Psoas muscle (tissue), 8 donors: Measurements from ENCODE around the gene VARS2. TPM values are rescaled to one million over a fixed set of nuclear protein-coding genes. Genes with fewer than 3 reads are reported as not detected.

Experiments used
- ATAC-seq, 4 donors: fragments of 200-7000 bp; cut with Tn5 transposase; one replicate each; pipeline ENCODE4 v1.9.1; 2020; ENCODE audit warnings: moderate library complexity in 3 of 4, mild to moderate bottlenecking in 2 of 4
- DNase-seq, 2 donors: peaks; one replicate each; pipeline ENCODE4 v3.0.0-alpha.2; 2020
- H3K27ac ChIP-seq: fragments of 200-600 bp; one replicate; pipeline ENCODE4 v1.8.0; 2022
- H3K27me3 ChIP-seq, 3 donors: fragments of 200-600 bp in 1 of 3; one replicate each; pipeline versions ENCODE4 v1.6.1 to v1.8.0; 2013 to 2022; ENCODE audit warnings: low read length in 2 of 3, mild to moderate bottlenecking in 2 of 3, moderate library complexity in 1 of 3; ENCODE audit not compliant: insufficient read depth in 3 of 3
- H3K36me3 ChIP-seq, 2 donors: fragments of 200-600 bp in 1 of 2; one replicate each; pipeline versions ENCODE4 v1.6.1 to v1.8.0; 2013 to 2022; ENCODE audit warnings: low read depth in 1 of 2, mild to moderate bottlenecking in 1 of 2, moderate library complexity in 1 of 2; ENCODE audit not compliant: insufficient read depth in 1 of 2
- H3K4me1 ChIP-seq: fragments of 200-600 bp; one replicate; pipeline ENCODE4 v1.8.0; 2022
- H3K4me3 ChIP-seq: fragments of 200-600 bp; one replicate; pipeline ENCODE4 v1.8.0; 2022; ENCODE audit warnings: mild to moderate bottlenecking
- H3K9me3 ChIP-seq: fragments of 200-600 bp; one replicate; pipeline ENCODE4 v1.8.0; 2022
- WGBS, 3 donors: extraction: QIAGEN DNeasy Blood & Tissue Kit; methylation state at CpG; one replicate each; pipeline versions ENCODE4 v1.1.6 to v1.1.7; 2013; 5-methylcytosine and 5-hydroxymethylcytosine counted together
- intact Hi-C, 2 donors: fragments of 100-400 bp; cut with DNase I; formaldehyde crosslinking; loops; one replicate each; pipeline versions ENCODE4 v1.11.0 to v1.14.2; 2022
- polyA plus RNA-seq, 3 donors: library from polyadenylated mRNA; stranded (reverse); fragments of 200-250 nt; gene quantifications; one replicate each; pipeline ENCODE4 v1.2.3, GENCODE V29; 2013
- total RNA-seq, 4 donors: library from RNA; stranded (reverse); fragmentation: NEBNext Ultra II Directional in 2 of 4; extraction: Animal tissue kit (Norgen Biotek cat#: 25700) in 2 of 4; gene quantifications; one replicate each; pipeline versions ENCODE4 v1.2.1 to v1.2.4, GENCODE V29; 2021 to 2023
- TF ChIP-seq, protein P1 (sequence below): fragments of 200-600 bp; IDR thresholded peaks from one replicate; pipeline ENCODE4 v1.8.0; 2022; ENCODE audit warnings: antibody characterized with exemption
- donor health status: healthy with polysubstance abuse.
- donor health status: DM: no; HTN: no; CAD: no; lungs with moderate emphysema.
- donor health status: Bipolar disorder and iron deficiency.
- donor health status: healthy.
- donor health status: DM: yes; HTN: yes; CAD: no.
- donor health status: DM: no; HTN: no; CAD: no.
- donor health status: DM: no; HTN: no; CAD: no.
- donor health status: DM: yes; HTN: yes; CAD: no.

VARS2 gene
- total and polyA plus RNA-seq, 7 donors: 11.4 to 36.6 (median 25.8) TPM

DNA sequence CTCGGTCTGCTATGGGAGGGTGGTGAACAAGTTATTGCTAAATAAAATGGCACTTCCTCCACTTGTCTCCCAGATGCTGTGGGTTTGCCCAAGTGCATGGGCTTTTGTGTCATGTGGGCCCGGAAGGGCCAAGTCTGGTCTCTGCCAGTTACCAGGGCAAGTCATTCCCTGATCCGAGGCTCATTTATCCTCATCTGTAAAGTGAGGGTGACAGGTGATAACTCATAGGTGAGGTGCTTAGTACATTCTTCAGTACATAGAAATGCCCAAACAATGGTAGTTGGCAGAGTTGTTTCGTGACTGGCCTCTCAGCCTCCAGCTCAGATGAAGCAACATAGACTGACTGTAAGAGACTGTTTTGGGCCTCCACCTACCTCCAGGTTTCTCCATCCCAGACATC is 24.7 kb downstream of the VARS2 start:
- H3K27me3 ChIP-seq: peaks cover 0 to 20% (median 6%) of the 10 kb centered on the region in 3 donors
- WGBS, 3 donors: 67 to 76% (median 71%) methylated on average over 4 of the region's 4 CpGs
- intact Hi-C loops: loop anchor here in 1 of 2 donors (5.0 kb wide), 1 partner anchor 109 kb away; no protein-coding TSS in a partner anchor

DNA sequence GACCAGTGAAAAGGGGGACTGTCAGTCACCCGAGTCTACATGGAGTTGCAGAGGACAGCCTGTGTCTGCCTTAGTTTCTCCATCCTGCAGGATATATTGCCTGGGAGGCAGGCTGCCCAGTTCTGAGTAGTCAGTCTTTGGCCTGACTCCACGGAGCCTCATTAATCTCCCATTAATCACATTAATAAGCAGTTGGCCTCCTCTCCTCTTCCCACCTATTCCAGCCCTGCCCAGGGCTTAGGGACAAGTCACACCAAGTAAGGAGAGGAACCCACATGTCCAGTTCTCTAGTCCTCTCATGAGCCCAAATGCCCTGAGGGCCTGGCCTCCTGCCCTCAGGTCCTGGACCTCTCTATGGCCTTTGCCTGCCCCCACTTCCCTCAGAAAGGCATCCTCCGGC is 25.4 kb downstream of the VARS2 start:
- DNase-seq: no peak
- Histone ChIP-seq H3K9me3 (no peaks in the 10 kb centered on the region), H3K27ac (no peak overlapping the region), H3K4me3 (no peak overlapping the region), H3K27me3 (peaks cover 0 to 24% (median 6%) of the 10 kb centered on the region in 3 donors), H3K36me3 (no peaks in the 10 kb centered on the region), H3K4me1 (no peaks in the 10 kb centered on the region)
- ATAC-seq: no peak
- WGBS, 3 donors: 51 to 57% (median 55%) methylated on average over 3 of the region's 3 CpGs
- intact Hi-C loops: loop anchor here in 1 of 2 donors (5.0 kb wide), 1 partner anchor 108 kb away; no protein-coding TSS in a partner anchor
- TF ChIP-seq, protein P1, sequence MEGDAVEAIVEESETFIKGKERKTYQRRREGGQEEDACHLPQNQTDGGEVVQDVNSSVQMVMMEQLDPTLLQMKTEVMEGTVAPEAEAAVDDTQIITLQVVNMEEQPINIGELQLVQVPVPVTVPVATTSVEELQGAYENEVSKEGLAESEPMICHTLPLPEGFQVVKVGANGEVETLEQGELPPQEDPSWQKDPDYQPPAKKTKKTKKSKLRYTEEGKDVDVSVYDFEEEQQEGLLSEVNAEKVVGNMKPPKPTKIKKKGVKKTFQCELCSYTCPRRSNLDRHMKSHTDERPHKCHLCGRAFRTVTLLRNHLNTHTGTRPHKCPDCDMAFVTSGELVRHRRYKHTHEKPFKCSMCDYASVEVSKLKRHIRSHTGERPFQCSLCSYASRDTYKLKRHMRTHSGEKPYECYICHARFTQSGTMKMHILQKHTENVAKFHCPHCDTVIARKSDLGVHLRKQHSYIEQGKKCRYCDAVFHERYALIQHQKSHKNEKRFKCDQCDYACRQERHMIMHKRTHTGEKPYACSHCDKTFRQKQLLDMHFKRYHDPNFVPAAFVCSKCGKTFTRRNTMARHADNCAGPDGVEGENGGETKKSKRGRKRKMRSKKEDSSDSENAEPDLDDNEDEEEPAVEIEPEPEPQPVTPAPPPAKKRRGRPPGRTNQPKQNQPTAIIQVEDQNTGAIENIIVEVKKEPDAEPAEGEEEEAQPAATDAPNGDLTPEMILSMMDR: no peak

More for the DNA sequence above, 24.7 kb downstream of the VARS2 start:
- H3K4me1 ChIP-seq: no peaks in the 10 kb centered on the region
- no peak overlapping the region for H3K4me3 ChIP-seq
- no peaks in the 10 kb centered on the region for H3K36me3 ChIP-seq
- DNase-seq (no peak), ATAC-seq (no peak)
- TF ChIP-seq, protein P1: no peak
- H3K27ac ChIP-seq: no peak overlapping the region
- no peaks in the 10 kb centered on the region for H3K9me3 ChIP-seq

DNA sequence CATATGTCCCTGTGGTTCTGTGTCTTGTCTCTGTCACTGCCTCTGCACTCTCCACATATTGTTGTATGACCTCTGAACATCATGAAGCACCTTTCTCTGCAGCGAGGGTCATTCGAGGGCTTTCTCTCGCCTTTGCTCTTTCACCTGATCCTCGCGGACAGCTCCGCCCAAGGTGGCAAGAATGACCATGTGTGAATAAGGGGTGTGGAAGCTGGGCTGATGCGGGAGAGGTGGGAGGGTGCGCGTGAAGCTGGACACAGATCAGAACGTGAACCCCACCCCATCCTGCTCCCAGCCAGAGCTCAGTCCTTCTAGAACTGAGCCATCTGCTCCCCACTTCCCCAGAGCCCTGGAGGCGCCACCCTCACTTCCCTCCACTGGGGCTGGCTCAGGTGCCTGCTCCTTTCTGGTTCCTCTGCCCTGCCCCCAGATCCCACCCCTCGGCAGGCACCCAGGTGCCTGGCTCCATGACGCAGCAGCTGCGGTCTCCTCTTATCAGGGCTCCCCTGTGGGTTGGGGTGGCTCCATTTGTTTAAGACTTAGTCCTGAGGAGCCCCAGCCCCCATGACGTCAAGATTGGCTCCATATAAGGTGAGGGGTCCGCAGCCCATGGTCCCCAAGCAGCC is 26.4 kb downstream of the VARS2 start, which contains the start of gene MUCL3:
MUCL3 (plus strand) TSS at position 613 of the 626 bp plus-strand sequence. CDS start 27 bp downstream, outside the sequence.
- Histone ChIP-seq H3K4me3 (no peak within 1 kb of the TSS), H3K36me3 (no peaks in the 10 kb centered on the region), H3K9me3 (no peaks in the 10 kb centered on the region), H3K4me1 (no peaks in the 10 kb centered on the region), H3K27me3 (peaks cover 0 to 24% (median 6%) of the 10 kb centered on the region in 3 donors), H3K27ac (no peak within 1 kb of the TSS)
- intact Hi-C loops: no loop called here
- DNase-seq (no peak), ATAC-seq (no peak)
- 68 to 78% (median 73%) methylated on average over 15 to 16 of the region's 16 CpGs for WGBS, 3 donors
- TF ChIP-seq, protein P1: no peak

DNA sequence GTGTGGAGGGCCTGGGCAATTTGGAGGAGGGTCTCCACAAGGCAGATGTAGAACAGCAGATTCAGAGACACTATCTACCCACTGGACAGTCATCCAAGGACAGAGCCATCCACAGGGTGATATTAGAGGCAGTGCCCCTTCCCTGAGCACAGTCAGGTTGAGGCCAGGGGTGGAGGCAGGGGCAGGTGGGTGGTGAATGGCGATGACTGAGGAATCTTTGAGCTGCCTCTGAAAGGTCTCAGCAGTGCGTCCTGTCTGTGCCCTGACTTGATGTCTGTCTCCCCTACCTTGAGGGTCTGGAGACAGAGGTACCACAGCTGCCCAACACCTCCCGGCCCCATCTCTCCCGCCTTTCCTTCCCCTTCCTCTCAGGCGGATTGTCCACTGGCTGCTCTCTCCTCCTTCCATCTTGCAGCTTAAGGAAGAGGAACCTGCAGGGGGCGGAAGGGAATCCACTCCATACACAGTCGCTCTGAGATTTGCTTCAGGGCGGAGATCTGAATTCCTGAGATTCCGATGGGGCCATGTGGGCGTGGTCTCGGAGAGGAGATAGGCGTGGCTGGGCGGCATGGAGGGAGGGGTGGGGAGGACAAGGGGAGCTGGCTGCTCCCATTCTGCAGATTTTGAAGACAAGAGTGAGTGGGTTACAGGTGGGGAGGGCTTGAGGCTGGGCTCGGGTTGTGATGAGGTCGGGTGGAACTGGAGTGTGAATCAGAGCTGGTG is 28.5 kb downstream of the VARS2 start:
- no peaks in the 10 kb centered on the region for H3K36me3 ChIP-seq
- intact Hi-C loops: no loop called here

More for the DNA sequence above, 28.5 kb downstream of the VARS2 start:
- TF ChIP-seq, protein P1: peak; percentile 31
- DNase-seq: peak; percentile 70 to 80
- WGBS, 3 donors: 11 to 14% (median 14%) methylated on average over 15 of the region's 15 CpGs
- H3K27ac ChIP-seq: no peak overlapping the region
- no peaks in the 10 kb centered on the region for H3K4me1 ChIP-seq
- no peak overlapping the region for H3K4me3 ChIP-seq
- H3K9me3 ChIP-seq: no peaks in the 10 kb centered on the region
- peaks cover 0 to 24% (median 6%) of the 10 kb centered on the region in 3 donors for H3K27me3 ChIP-seq
- peak; percentile 57 to 85 (median 76) for ATAC-seq
